H1 (cell line): ENCODE measurements around the gene LRRC2.

Experiments used
- EP300 ChIP-seq, 2 experiments: IDR thresholded peaks; 1 replicate in 1 of 2; 2 replicates in 1 of 2; pipeline ENCODE4 v1.6.1; 2011 to 2012; ENCODE audit warnings: low read depth in 2 of 2, low read length in 2 of 2, mild to moderate bottlenecking in 2 of 2, borderline replicate concordance in 1 of 2, inconsistent platforms in 1 of 2, moderate library complexity in 1 of 2
- RAD21 ChIP-seq, 2 experiments: IDR thresholded peaks in 1 of 2; conservative IDR thresholded peaks in 1 of 2; 2 replicates each; pipeline ENCODE4 v1.6.1; 2011; ENCODE audit warnings: low read depth in 2 of 2, low read length in 2 of 2, improper control_type of control experiment in 1 of 2, inconsistent platforms in 1 of 2, mild to moderate bottlenecking in 1 of 2, moderate library complexity in 1 of 2
- RXRA ChIP-seq: IDR thresholded peaks from 2 replicates; pipeline ENCODE4 v1.6.1; 2011; ENCODE audit warnings: low read depth, mild to moderate bottlenecking, low read length, moderate library complexity; ENCODE audit not compliant: insufficient read depth
- TF ChIP-seq, protein P1 (sequence below): IDR thresholded peaks from 2 replicates; pipeline ENCODE4 v1.6.1; 2012; ENCODE audit warnings: inconsistent platforms

DNA sequence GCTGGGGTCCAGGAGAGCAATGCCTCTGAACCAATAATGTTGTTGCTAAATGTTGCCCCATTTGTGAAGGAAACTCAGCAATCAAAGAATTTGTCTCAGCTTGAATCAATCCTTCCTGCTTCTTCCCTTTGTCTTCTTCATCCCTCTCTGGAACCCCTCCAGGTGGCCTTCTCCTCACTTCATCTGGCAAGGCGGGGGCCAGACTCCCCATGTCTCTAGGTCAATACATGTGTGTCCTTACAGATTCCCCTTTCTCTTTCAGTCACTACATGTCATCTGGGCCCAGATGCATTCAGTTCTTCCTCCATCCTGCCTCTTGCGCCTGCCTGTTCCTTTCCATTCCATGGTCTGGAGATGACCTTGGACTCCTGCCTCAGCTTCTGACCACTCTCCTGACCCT is 93.4 kb downstream of the LRRC2 start:
- TF ChIP-seq, protein P1, sequence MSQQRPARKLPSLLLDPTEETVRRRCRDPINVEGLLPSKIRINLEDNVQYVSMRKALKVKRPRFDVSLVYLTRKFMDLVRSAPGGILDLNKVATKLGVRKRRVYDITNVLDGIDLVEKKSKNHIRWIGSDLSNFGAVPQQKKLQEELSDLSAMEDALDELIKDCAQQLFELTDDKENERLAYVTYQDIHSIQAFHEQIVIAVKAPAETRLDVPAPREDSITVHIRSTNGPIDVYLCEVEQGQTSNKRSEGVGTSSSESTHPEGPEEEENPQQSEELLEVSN: no peak
- TF ChIP-seq RXRA: no peak
- no peak for TF ChIP-seq RAD21 (IDR thresholded peaks at IDR 0.05 in 1 of 2, conservative IDR thresholded peaks at IDR 0.05 in 1 of 2; ENCODE audit: low read depth in 2 of 2, low read length in 2 of 2)
- no peak for TF ChIP-seq EP300 (IDR thresholded peaks at IDR 0.05; ENCODE audit: borderline replicate concordance in 1 of 2, low read depth in 2 of 2, low read length in 2 of 2)
